IPS DF 6.9 (cell line): ENCODE results near the gene MDC1.
A peak's percentile ranks its signal among the peaks of the same experiment; 100 is the strongest.

Experiments used
- DNase-seq: peaks from one replicate; pipeline ENCODE4 v3.0.0-alpha.2; 2013; ENCODE audit warnings: low read depth, low spot score
- H3K27ac ChIP-seq: one replicate; pipeline ENCODE4 v1.5.1; 2013; ENCODE audit warnings: low read length, control low read depth
- H3K27me3 ChIP-seq: 2 replicates; pipeline ENCODE4 v1.6.1; 2013; ENCODE audit warnings: mild to moderate bottlenecking, low read length; ENCODE audit not compliant: control insufficient read depth, insufficient read depth
- H3K36me3 ChIP-seq: 2 replicates; pipeline ENCODE4 v1.6.1; 2013; ENCODE audit warnings: low read length; ENCODE audit not compliant: control insufficient read depth, insufficient read depth
- H3K4me1 ChIP-seq: 2 replicates; pipeline ENCODE4 v1.6.1; 2013; ENCODE audit warnings: low read length; ENCODE audit not compliant: control insufficient read depth, insufficient read depth
- H3K4me3 ChIP-seq: 2 replicates; pipeline ENCODE4 v1.5.1; 2013; ENCODE audit warnings: mild to moderate bottlenecking, low read length
- H3K9me3 ChIP-seq: 2 replicates; pipeline ENCODE4 v1.6.1; 2013; ENCODE audit warnings: low read length, inconsistent platforms; ENCODE audit not compliant: control insufficient read depth, insufficient read depth
- WGBS: extraction: QIAGEN DNeasy Blood & Tissue Kit; methylation state at CpG from one replicate; pipeline ENCODE4 v1.1.7; 2013; ENCODE audit warnings: mixed read lengths, missing lambda C conversion rate; ENCODE audit not compliant: insufficient read length, insufficient coverage; 5-methylcytosine and 5-hydroxymethylcytosine counted together

The MDC1 gene

DNA sequence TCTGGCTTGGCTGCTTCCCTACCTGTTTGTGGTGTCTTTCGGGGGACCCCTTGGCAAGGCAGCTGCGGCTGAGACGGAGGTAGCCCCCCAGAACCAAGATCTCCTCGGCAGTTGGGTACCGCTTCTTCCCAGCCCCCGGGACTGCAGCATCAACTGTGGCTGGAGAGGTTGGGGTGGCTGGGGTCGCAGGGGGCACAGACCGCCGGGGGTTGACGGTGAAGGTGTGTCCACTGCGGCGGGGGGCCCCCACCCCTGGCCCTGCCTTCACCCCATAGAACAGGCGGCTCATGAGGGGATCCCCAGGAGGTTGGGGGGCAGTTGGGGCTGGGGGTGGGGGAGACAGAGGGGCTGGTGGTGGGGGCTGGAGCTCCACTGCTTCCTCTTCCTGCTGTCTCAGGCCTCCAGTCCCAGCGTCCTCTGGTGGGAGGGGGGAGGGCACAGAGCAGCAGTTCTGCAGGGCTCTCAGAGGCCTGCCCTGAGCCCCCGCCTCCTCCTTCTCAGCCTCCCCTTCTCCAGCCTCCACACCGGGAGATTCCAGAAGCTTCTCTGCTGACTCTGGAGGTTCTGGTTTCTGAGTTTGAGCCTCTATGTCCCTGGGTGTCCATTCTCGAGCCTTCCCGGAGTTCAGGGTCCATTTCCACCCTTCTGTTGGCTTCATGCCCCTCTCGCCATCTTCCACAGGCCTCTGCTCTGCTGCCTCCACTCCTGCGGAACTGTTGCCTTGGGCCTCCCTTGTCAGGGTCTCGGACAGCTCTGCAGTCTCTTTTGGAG is 32.5 kb downstream of the MDC1 start:
- no peak for DNase-seq
- Histone ChIP-seq H3K9me3 (no peaks in the 10 kb centered on the region), H3K36me3 (no peaks in the 10 kb centered on the region), H3K27ac (no peak overlapping the region), H3K27me3 (no peaks in the 10 kb centered on the region), H3K4me1 (peaks cover 11% of the 10 kb centered on the region; the same call in 1 of the 2 replicates), H3K4me3 (no peak overlapping the region)
- no CpG with 5 or more reads among the region's 21 CpGs for WGBS

GRCh38 chr6:30683980-30684338 is 33.1 kb downstream of the MDC1 start:
- Histone ChIP-seq H3K9me3 (no peaks in the 10 kb centered on the region), H3K4me1 (peaks cover 11% of the 10 kb centered on the region; the same call in 1 of the 2 replicates), H3K36me3 (no peaks in the 10 kb centered on the region), H3K4me3 (no peak overlapping the region), H3K27me3 (no peaks in the 10 kb centered on the region), H3K27ac (no peak overlapping the region)
- DNase-seq, result no peak
- WGBS, result no CpG with 5 or more reads among the region's 2 CpGs

- H3K4me3 ChIP-seq, result no peak overlapping the region
- no peaks in the 10 kb centered on the region for H3K36me3 ChIP-seq
- H3K27ac ChIP-seq, result no peak overlapping the region
- WGBS, result no CpG with 5 or more reads among the region's 7 CpGs
- H3K4me1 ChIP-seq, result peaks cover 11% of the 10 kb centered on the region; the same call in 1 of the 2 replicates
- no peaks in the 10 kb centered on the region for H3K9me3 ChIP-seq
- DNase-seq, result no peak
- H3K27me3 ChIP-seq, result no peaks in the 10 kb centered on the region
Measured at GRCh38 chr6:30683183-30683979, 33.7 kb downstream of the MDC1 start.

DNA sequence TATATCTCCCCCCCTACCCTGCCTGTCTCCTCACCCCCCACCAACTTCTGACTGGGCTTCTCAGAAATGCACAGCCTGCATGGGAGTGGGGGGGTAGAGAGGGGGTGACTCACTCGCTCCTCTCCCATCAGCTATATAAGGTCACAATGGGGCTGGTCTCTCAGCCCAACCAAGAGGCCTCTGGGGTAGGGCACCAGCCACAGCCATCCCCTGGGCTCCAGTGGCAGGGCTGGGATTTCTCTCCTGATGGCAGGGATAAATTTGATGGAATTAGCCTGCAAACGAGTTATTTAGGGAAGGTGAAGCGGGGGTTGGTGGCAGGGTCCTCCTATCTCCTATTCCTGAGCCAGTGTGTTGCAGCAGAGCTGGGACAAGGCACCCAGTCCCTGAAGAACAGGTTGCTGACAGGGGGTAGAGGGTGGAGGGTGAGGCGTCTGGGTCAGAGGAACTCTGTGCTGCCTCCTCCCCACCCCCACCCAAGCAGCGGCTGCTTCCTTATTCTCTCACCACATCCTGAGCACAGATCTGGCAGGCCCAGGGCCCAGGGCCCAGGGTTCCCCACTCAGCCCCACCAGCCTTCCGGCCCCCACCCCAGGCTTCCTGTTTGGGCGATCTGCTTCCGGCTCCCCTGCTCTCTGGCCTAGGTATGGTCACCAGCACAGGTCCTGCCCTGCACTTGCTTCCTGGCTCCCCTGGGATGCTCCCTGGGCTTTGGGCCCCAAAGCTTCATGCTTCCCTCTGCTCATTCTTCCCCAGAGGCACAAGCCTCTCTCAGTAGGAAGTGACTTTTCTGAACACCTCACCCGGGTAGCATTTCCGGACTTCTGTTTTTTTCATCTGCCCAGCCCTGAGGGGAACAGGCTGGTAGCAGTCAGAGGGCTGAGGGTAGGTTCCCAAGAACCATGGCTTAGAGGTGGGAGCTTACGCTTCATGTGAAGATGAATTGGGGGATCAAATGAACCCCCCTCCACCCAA is 34.7 kb downstream of the MDC1 start:
- Histone ChIP-seq H3K27me3 (no peaks in the 10 kb centered on the region), H3K27ac (no peak overlapping the region), H3K4me1 (peaks cover 8% of the 10 kb centered on the region; the same call in 1 of the 2 replicates), H3K36me3 (no peaks in the 10 kb centered on the region), H3K4me3 (no peak overlapping the region), H3K9me3 (no peaks in the 10 kb centered on the region)
- WGBS, result no CpG with 5 or more reads among the region's 11 CpGs
- no peak for DNase-seq

DNA sequence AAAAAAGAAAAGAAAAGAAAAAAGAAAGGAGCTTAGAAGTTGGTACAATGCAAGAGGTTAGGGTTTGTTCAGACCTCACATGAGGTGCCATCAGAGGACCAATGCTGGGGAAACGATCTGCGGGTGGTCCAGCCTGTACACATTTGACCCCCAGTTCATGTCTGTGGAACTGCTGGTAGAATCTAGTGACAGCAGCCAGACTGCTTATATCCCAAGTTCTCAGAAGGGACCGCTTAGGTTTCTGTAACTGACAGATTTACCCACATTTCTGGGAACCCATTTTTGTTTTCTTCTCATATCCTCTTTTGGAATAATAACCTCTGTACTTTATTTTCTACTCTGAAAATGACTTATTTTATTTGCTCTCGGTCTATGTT is 35.3 kb downstream of the MDC1 start:
- H3K27ac ChIP-seq, result no peak overlapping the region
- no peak for DNase-seq
- no peaks in the 10 kb centered on the region for H3K9me3 ChIP-seq
- H3K4me1 ChIP-seq, result peaks cover 8% of the 10 kb centered on the region; the same call in 1 of the 2 replicates
- WGBS, result no CpG with 5 or more reads among the region's 4 CpGs
- no peaks in the 10 kb centered on the region for H3K36me3 ChIP-seq
- H3K4me3 ChIP-seq, result no peak overlapping the region
- no peaks in the 10 kb centered on the region for H3K27me3 ChIP-seq

DNA sequence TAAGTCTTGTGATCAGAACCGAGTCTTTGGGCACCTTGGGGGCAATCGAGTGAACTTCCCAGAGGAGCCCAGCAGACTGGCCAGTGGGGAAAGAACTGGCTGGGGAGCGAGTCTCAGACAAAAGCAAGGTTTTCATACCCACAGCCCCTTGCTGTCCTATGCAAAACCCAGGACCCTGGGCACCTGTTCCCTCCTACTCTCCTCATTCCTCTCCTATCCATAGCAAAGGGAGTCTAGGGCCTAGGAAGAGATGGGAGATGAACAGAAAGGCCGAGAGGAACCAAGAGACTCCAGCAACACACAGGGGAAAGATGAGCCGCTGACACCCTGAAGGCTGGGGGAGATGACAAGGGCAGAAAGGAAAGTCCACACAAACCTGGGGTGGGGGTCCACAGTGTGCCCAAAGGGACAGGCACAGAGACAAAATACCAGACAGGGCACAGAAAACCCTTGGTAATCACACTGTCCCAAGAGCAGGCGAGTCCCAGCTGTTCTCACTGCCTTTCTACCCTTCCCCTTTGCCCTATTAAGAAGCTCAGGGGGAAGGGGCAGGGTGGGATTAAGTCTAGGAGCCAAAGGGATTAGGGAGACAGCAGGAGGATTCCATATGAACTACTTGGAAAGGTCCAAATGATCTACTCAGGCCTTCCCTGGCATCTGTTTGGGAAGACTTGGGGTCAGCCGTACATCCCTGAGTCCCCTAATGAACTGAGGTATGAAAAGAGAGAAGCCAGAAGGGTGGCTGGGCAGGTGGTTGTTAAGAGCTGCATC is 37.1 kb downstream of the MDC1 start:
- DNase-seq, result no peak
- H3K4me1 ChIP-seq, result 0 out of 2 replicates have a peak, but pooled peaks cover 5% of the 10 kb centered on the region
- H3K27ac ChIP-seq, result no peak overlapping the region
- no peaks in the 10 kb centered on the region for H3K27me3 ChIP-seq
- no peaks in the 10 kb centered on the region for H3K9me3 ChIP-seq
- no peaks in the 10 kb centered on the region for H3K36me3 ChIP-seq
- no CpG with 5 or more reads among the region's 7 CpGs for WGBS
- no peak overlapping the region for H3K4me3 ChIP-seq

GRCh38 chr6:30678964-30679726 is 37.9 kb downstream of the MDC1 start:
- H3K9me3 ChIP-seq, result no peaks in the 10 kb centered on the region
- no peak overlapping the region for H3K4me3 ChIP-seq
- H3K27ac ChIP-seq, result no peak overlapping the region
- DNase-seq, result peak; percentile 72
- no CpG with 5 or more reads among the region's 31 CpGs for WGBS
- H3K4me1 ChIP-seq, result 0 out of 2 replicates have a peak, but pooled peaks cover 3% of the 10 kb centered on the region
- no peaks in the 10 kb centered on the region for H3K27me3 ChIP-seq
- H3K36me3 ChIP-seq, result no peaks in the 10 kb centered on the region

DNA sequence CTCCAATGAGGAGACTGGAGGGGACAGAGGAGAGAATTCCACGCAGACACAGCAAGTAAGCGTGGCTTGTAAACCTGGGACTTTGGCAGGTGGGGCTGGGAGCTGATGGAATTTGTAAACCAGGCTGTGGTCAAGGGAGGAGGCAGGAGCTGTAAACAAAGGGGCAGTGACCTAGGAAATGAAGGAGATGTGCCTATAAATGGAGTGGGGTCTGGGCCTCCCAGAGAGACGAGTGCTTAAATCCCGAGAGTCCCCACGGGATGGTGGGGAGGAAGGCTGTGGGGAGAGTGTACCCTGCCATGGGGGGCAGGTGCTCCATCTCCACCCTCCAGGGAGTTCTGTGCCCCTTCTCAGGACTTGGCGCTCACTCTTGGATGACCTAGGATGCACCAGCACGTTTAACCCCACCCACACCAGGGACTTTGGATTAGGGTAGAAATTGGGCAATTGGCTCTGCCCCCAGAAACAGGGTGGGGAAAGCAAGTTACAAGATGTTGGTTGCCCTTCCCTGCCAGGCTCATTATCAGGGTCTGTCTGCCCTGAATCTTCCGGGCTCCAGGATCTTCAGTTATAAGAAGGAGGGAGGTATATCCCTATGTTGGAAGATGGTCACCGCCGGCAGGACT is 40.3 kb downstream of the MDC1 start:
- H3K27ac ChIP-seq, result no peak overlapping the region
- no peaks in the 10 kb centered on the region for H3K36me3 ChIP-seq
- no peak overlapping the region for H3K4me3 ChIP-seq
- DNase-seq, result no peak
- no peaks in the 10 kb centered on the region for H3K27me3 ChIP-seq
- H3K9me3 ChIP-seq, result no peaks in the 10 kb centered on the region
- no peaks in the 10 kb centered on the region for H3K4me1 ChIP-seq
- WGBS, result no CpG with 5 or more reads among the region's 10 CpGs
